ENCODE data around the gene SCO1.

SCO1 gene

DNA sequence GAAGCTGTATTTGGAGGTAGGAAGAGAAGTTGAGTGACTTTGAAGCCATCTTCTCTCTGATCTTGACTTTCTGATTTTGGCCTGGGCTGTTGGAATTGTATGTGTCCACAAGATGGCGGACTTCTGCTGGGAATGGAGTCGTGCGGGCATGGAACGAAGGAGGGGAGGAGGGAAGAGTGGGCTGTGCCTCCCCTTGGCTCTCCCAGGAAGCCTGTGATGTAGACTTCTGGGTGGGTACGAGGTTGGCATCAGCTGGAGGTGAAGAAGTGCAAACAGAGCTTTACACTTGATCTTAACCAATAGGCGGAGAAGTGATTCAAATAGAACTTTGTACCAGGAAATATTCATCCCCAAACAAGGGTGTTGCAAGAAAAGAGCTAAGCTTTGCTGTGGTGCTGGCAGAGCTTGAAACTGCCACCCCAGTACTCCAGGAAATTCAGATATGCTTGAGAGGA, 39.9 kb upstream of the SCO1 start:
- no peaks in the 10 kb centered on the region for H3K4me1 ChIP-seq (ENCODE audit: insufficient read depth, low read length, severe bottlenecking)
- H3K36me3 ChIP-seq (ENCODE audit: insufficient read depth, low read length): no peaks in the 10 kb centered on the region
- H3K9ac ChIP-seq (ENCODE audit: low read length): no peak overlapping the region
- no peaks in the 10 kb centered on the region; the same call in 1 of the 2 replicates for H3K27me3 ChIP-seq (ENCODE audit: insufficient read depth, low read length)
- no peaks in the 10 kb centered on the region for H4K20me1 ChIP-seq (ENCODE audit: insufficient read depth, low read length)
- H3K9me3 ChIP-seq (ENCODE audit: low read length): no peaks in the 10 kb centered on the region
- H3K4me2 ChIP-seq (ENCODE audit: low read length): no peak overlapping the region
- no peaks in the 10 kb centered on the region for H3K79me2 ChIP-seq (ENCODE audit: insufficient read depth, low read length)
- TF ChIP-seq EZH2 (IDR thresholded peaks at IDR 0.05; ENCODE audit: borderline replicate concordance, low read length) (no peak), CTCF (IDR thresholded peaks at IDR 0.05; ENCODE audit: low read length) (peak; percentile 53)
- H2AFZ ChIP-seq (ENCODE audit: low read length): no peak overlapping the region
- no peaks in the 10 kb centered on the region for H3F3A ChIP-seq (ENCODE audit: insufficient read depth, low read length)
- H3K27ac ChIP-seq (ENCODE audit: low read depth, low read length, poor library complexity, severe bottlenecking): no peak overlapping the region
- H3K9me2 ChIP-seq (ENCODE audit: low read depth, low read length): no peaks in the 10 kb centered on the region
- H3K4me3 ChIP-seq (ENCODE audit: low read depth, low read length, poor library complexity, severe bottlenecking): no peak overlapping the region

GRCh38 chr17:10735821-10736220, 38.5 kb upstream of the SCO1 start:
- Histone ChIP-seq H3K9me2 (ENCODE audit: low read depth, low read length) (no peaks in the 10 kb centered on the region), H3K4me3 (ENCODE audit: low read depth, low read length, poor library complexity, severe bottlenecking) (no peak overlapping the region), H2AFZ (ENCODE audit: low read length) (no peak overlapping the region), H4K20me1 (ENCODE audit: insufficient read depth, low read length) (no peaks in the 10 kb centered on the region), H3K79me2 (ENCODE audit: insufficient read depth, low read length) (no peaks in the 10 kb centered on the region), H3K9ac (ENCODE audit: low read length) (no peak overlapping the region), H3K4me2 (ENCODE audit: low read length) (no peak overlapping the region), H3K36me3 (ENCODE audit: insufficient read depth, low read length) (no peaks in the 10 kb centered on the region), H3K27ac (ENCODE audit: low read depth, low read length, poor library complexity, severe bottlenecking) (no peak overlapping the region), H3K27me3 (ENCODE audit: insufficient read depth, low read length) (no peaks in the 10 kb centered on the region; the same call in 1 of the 2 replicates), H3F3A (ENCODE audit: insufficient read depth, low read length) (no peaks in the 10 kb centered on the region), H3K9me3 (ENCODE audit: low read length) (no peaks in the 10 kb centered on the region), H3K4me1 (ENCODE audit: insufficient read depth, low read length, severe bottlenecking) (no peaks in the 10 kb centered on the region)
- TF ChIP-seq CTCF (IDR thresholded peaks at IDR 0.05; ENCODE audit: low read length) (no peak), EZH2 (IDR thresholded peaks at IDR 0.05; ENCODE audit: borderline replicate concordance, low read length) (no peak)

DNA sequence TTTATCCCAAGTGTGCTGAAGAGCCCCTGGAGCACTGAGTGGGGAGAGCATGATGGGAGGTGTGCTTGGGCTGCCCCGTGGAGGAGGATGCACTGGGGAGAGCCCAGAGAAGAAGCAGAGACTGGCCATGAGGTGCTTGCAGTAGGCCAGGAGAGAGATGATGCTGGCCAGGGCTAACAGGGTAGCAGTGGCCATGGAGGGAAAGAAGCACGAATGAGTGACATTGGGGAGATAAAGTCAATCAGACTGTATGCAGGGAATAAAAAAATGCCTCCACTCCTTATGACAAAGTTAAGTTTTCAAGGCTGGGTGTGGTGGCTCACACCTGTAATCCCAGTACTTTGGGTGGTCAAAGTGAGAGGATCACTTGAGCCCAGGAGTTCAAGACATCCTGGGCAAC, 37.9 kb upstream of the SCO1 start:
- no peaks in the 10 kb centered on the region for H3K9me3 ChIP-seq (ENCODE audit: low read length)
- no peak overlapping the region for H3K4me3 ChIP-seq (ENCODE audit: low read depth, low read length, poor library complexity, severe bottlenecking)
- TF ChIP-seq CTCF (IDR thresholded peaks at IDR 0.05; ENCODE audit: low read length) (no peak), EZH2 (IDR thresholded peaks at IDR 0.05; ENCODE audit: borderline replicate concordance, low read length) (no peak)
- H3K4me1 ChIP-seq (ENCODE audit: insufficient read depth, low read length, severe bottlenecking): no peaks in the 10 kb centered on the region
- no peak overlapping the region for H3K27ac ChIP-seq (ENCODE audit: low read depth, low read length, poor library complexity, severe bottlenecking)
- H3K9ac ChIP-seq (ENCODE audit: low read length): no peak overlapping the region
- no peak overlapping the region for H3K4me2 ChIP-seq (ENCODE audit: low read length)
- H2AFZ ChIP-seq (ENCODE audit: low read length): no peak overlapping the region
- no peaks in the 10 kb centered on the region for H3K36me3 ChIP-seq (ENCODE audit: insufficient read depth, low read length)
- H4K20me1 ChIP-seq (ENCODE audit: insufficient read depth, low read length): no peaks in the 10 kb centered on the region
- H3K27me3 ChIP-seq (ENCODE audit: insufficient read depth, low read length): no peaks in the 10 kb centered on the region; the same call in 1 of the 2 replicates
- H3K79me2 ChIP-seq (ENCODE audit: insufficient read depth, low read length): no peaks in the 10 kb centered on the region
- no peaks in the 10 kb centered on the region for H3K9me2 ChIP-seq (ENCODE audit: low read depth, low read length)
- H3F3A ChIP-seq (ENCODE audit: insufficient read depth, low read length): no peaks in the 10 kb centered on the region
